ENCODE results near the gene UTP15. TPM values are rescaled to one million over a fixed set of nuclear protein-coding genes. Genes with fewer than 3 reads are reported as not detected.

The UTP15 gene
- total RNA-seq, 2 experiments from 2014 or later: 22.8 to 29.9 TPM

- H3K79me2 ChIP-seq (ENCODE audit: insufficient read depth, low read depth, low read length): no peaks in the 10 kb centered on the region
- ChIA-PET CTCF (ENCODE audit: unreplicated experiment) (no interaction called here), POLR2A (no interaction called here)
- no peaks in the 10 kb centered on the region for H3K36me3 ChIP-seq (ENCODE audit: insufficient read depth, low read length)
- no peaks in the 10 kb centered on the region for H3K9me3 ChIP-seq (ENCODE audit: low read length)
- no peaks in the 10 kb centered on the region for H3K9me2 ChIP-seq (ENCODE audit: insufficient read depth, low read length)
- TF ChIP-seq EZH2phosphoT487 (IDR thresholded peaks at IDR 0.05; ENCODE audit: borderline replicate concordance, low read depth, low read length) (no peak), CTCF (conservative IDR thresholded peaks at IDR 0.05; ENCODE audit: low read length) (no peak)
- no peak for DNase-seq (ENCODE audit: low spot score)
- H3K4me3 ChIP-seq (ENCODE audit: low read depth, low read length, poor library complexity, severe bottlenecking): no peak overlapping the region
- BruUV-seq (replicated peaks): no TSS peak
- H3K4me1 ChIP-seq (ENCODE audit: insufficient read depth, low read length, poor library complexity, severe bottlenecking): no peaks in the 10 kb centered on the region
- H4K20me1 ChIP-seq (ENCODE audit: insufficient read depth, low read length): no peaks in the 10 kb centered on the region
- intact Hi-C loops (cut with micrococcal nuclease; ENCODE audit: unreplicated experiment): no loop called here
- H3K4me2 ChIP-seq (ENCODE audit: low read length): no peak overlapping the region
- H3K27ac ChIP-seq (ENCODE audit: low read depth, low read length, poor library complexity, severe bottlenecking): no peak overlapping the region
- no peak overlapping the region for H2AFZ ChIP-seq (ENCODE audit: low read length)
Observed at GRCh38 chr5:73603998-73604397, 38.5 kb downstream of the UTP15 start.

- H3K9me3 ChIP-seq (ENCODE audit: low read length): no peaks in the 10 kb centered on the region
- POLR2A ChIA-PET: interaction anchor here (0.8 kb wide), 1 partner anchor 14 kb away, joined by 3 read pairs; no protein-coding TSS in a partner anchor
- no peak overlapping the region for H3K4me3 ChIP-seq (ENCODE audit: low read depth, low read length, poor library complexity, severe bottlenecking)
- H2AFZ ChIP-seq (ENCODE audit: low read length): no peak overlapping the region
- H4K20me1 ChIP-seq (ENCODE audit: insufficient read depth, low read length): no peaks in the 10 kb centered on the region
- no peak overlapping the region for H3K27ac ChIP-seq (ENCODE audit: low read depth, low read length, poor library complexity, severe bottlenecking)
- H3K79me2 ChIP-seq (ENCODE audit: insufficient read depth, low read depth, low read length): no peaks in the 10 kb centered on the region
- H3K9me2 ChIP-seq (ENCODE audit: insufficient read depth, low read length): no peaks in the 10 kb centered on the region
- DNase-seq (ENCODE audit: low spot score): no peak
- intact Hi-C loops (cut with micrococcal nuclease; ENCODE audit: unreplicated experiment): no loop called here
- H3K4me2 ChIP-seq (ENCODE audit: low read length): no peak overlapping the region
- TF ChIP-seq EZH2phosphoT487 (IDR thresholded peaks at IDR 0.05; ENCODE audit: borderline replicate concordance, low read depth, low read length) (no peak), CTCF (conservative IDR thresholded peaks at IDR 0.05; ENCODE audit: low read length) (no peak)
- no peaks in the 10 kb centered on the region for H3K36me3 ChIP-seq (ENCODE audit: insufficient read depth, low read length)
- CTCF ChIA-PET (ENCODE audit: unreplicated experiment): no interaction called here
- H3K4me1 ChIP-seq (ENCODE audit: insufficient read depth, low read length, poor library complexity, severe bottlenecking): no peaks in the 10 kb centered on the region
- no TSS peak for BruUV-seq (replicated peaks)
Observed at GRCh38 chr5:73605223-73606087, 39.9 kb downstream of the UTP15 start.

GRCh38 chr5:73606206-73606753 is 40.7 kb downstream of the UTP15 start:
- no peak for DNase-seq (ENCODE audit: low spot score)
- ChIA-PET POLR2A (interaction anchor here (0.7 kb wide), 1 partner anchor 1894 kb away, joined by 3 read pairs; no protein-coding TSS in a partner anchor), CTCF (ENCODE audit: unreplicated experiment) (no interaction called here)

More at GRCh38 chr5:73606206-73606753, 40.7 kb downstream of the UTP15 start:
- H3K9me2 ChIP-seq (ENCODE audit: insufficient read depth, low read length): no peaks in the 10 kb centered on the region
- no peak overlapping the region for H2AFZ ChIP-seq (ENCODE audit: low read length)
- intact Hi-C loops (cut with micrococcal nuclease; ENCODE audit: unreplicated experiment): no loop called here
- H3K27ac ChIP-seq (ENCODE audit: low read depth, low read length, poor library complexity, severe bottlenecking): no peak overlapping the region
- H4K20me1 ChIP-seq (ENCODE audit: insufficient read depth, low read length): no peaks in the 10 kb centered on the region
- no TSS peak for BruUV-seq (replicated peaks)
- H3K4me3 ChIP-seq (ENCODE audit: low read depth, low read length, poor library complexity, severe bottlenecking): no peak overlapping the region
- H3K79me2 ChIP-seq (ENCODE audit: insufficient read depth, low read depth, low read length): no peaks in the 10 kb centered on the region
- no peaks in the 10 kb centered on the region for H3K4me1 ChIP-seq (ENCODE audit: insufficient read depth, low read length, poor library complexity, severe bottlenecking)
- no peak for TF ChIP-seq CTCF (conservative IDR thresholded peaks at IDR 0.05; ENCODE audit: low read length)
- no peak for TF ChIP-seq EZH2phosphoT487 (IDR thresholded peaks at IDR 0.05; ENCODE audit: borderline replicate concordance, low read depth, low read length)
- no peaks in the 10 kb centered on the region for H3K9me3 ChIP-seq (ENCODE audit: low read length)
- no peak overlapping the region for H3K4me2 ChIP-seq (ENCODE audit: low read length)
- no peaks in the 10 kb centered on the region for H3K36me3 ChIP-seq (ENCODE audit: insufficient read depth, low read length)

All from OCI-LY7 (cell line).